Esophagus (tissue), 2 donors: Measurements from ENCODE around the gene TGIF1. TPM values are rescaled to one million over a fixed set of nuclear protein-coding genes. Genes with fewer than 3 reads are reported as not detected.

Source experiments
- H3K27ac ChIP-seq, 2 donors: one replicate each; pipeline ENCODE4 v1.5.1; 2013; ENCODE audit warnings: low read depth in 2 of 2, mild to moderate bottlenecking in 2 of 2, inconsistent platforms in 1 of 2, low read length in 1 of 2, moderate library complexity in 1 of 2
- H3K27me3 ChIP-seq, 2 donors: one replicate each; pipeline ENCODE4 v1.6.1; 2013; ENCODE audit warnings: low read length in 2 of 2, control low read depth in 1 of 2, mild to moderate bottlenecking in 1 of 2; ENCODE audit not compliant: insufficient read depth in 2 of 2, control insufficient read depth in 1 of 2
- H3K36me3 ChIP-seq, 2 donors: one replicate each; pipeline ENCODE4 v1.6.1; 2013; ENCODE audit warnings: low read length in 1 of 2; ENCODE audit not compliant: control insufficient read depth in 2 of 2, insufficient read depth in 2 of 2
- H3K4me1 ChIP-seq, 2 donors: one replicate each; pipeline ENCODE4 v1.6.1; 2013; ENCODE audit warnings: low read length in 1 of 2; ENCODE audit not compliant: control insufficient read depth in 2 of 2, insufficient read depth in 2 of 2
- H3K4me3 ChIP-seq, 2 donors: one replicate each; pipeline ENCODE4 v1.5.1; 2013; ENCODE audit warnings: low read length in 2 of 2, mild to moderate bottlenecking in 2 of 2, low read depth in 1 of 2, moderate library complexity in 1 of 2
- H3K9me3 ChIP-seq, 2 donors: one replicate each; pipeline ENCODE4 v1.6.1; 2013; ENCODE audit warnings: mild to moderate bottlenecking in 2 of 2, low read depth in 1 of 2, low read length in 1 of 2, moderate library complexity in 1 of 2; ENCODE audit not compliant: control insufficient read depth in 2 of 2, insufficient read depth in 1 of 2
- WGBS, 2 donors: extraction: QIAGEN DNeasy Blood & Tissue Kit; methylation state at CpG; one replicate each; pipeline ENCODE4 v1.1.7; 2013; 5-methylcytosine and 5-hydroxymethylcytosine counted together
- polyA plus RNA-seq, 2 donors: library from polyadenylated mRNA; stranded (reverse); fragments of 200-250 nt; gene quantifications; one replicate each; pipeline ENCODE4 v1.2.3, GENCODE V29; 2013
- donor health status: healthy with polysubstance abuse.
- donor health status: Bipolar disorder and iron deficiency.

Gene TGIF1
- polyA plus RNA-seq, 2 donors = 25.1 to 29.7 TPM

- H3K27me3 ChIP-seq = peaks cover 0 to 5% of the 10 kb centered on the region in 2 donors
- H3K9me3 ChIP-seq = no peaks in the 10 kb centered on the region
- H3K4me3 ChIP-seq = no peak overlapping the region
- no peak overlapping the region for H3K27ac ChIP-seq
- H3K36me3 ChIP-seq = no peaks in the 10 kb centered on the region
- 75 to 86% methylated on average over 5 of the region's 5 CpGs for WGBS, 2 donors
- no peaks in the 10 kb centered on the region for H3K4me1 ChIP-seq
These were observed 54.7 kb downstream of the TGIF1 start for GRCh38 chr18:3504637-3505036.

- Histone ChIP-seq H3K27ac (no peak overlapping the region), H3K4me3 (no peak overlapping the region), H3K4me1 (no peaks in the 10 kb centered on the region), H3K27me3 (no peaks in the 10 kb centered on the region), H3K9me3 (no peaks in the 10 kb centered on the region), H3K36me3 (no peaks in the 10 kb centered on the region)
- 46 to 56% methylated on average over 17 of the region's 17 CpGs for WGBS, 2 donors
These were observed 58.9 kb downstream of the TGIF1 start for GRCh38 chr18:3508576-3509549.

Other genes with a start within 250 kb of the TGIF1 start
- 1 to 10 TPM; 1.6 to 1.7 TPM for gene MYOM1, start 230.2 kb upstream of the TGIF1 start, polyA plus RNA-seq
- 100 to 1,000 TPM; 342 to 364 TPM for gene MYL12A, start 202.4 kb upstream of the TGIF1 start, polyA plus RNA-seq
- gene MYL12B, start 188.0 kb upstream of the TGIF1 start, polyA plus RNA-seq = 100 to 1,000 TPM; 573 to 578 TPM